Activated CD4-positive, alpha-beta T cell treated with anti-CD3 and anti-CD28 coated beads for 4 hours (primary cell): ENCODE measurements around the gene DIAPH3.

Experiments used
- DNase-seq, 2 donors: peaks; one replicate each; pipeline ENCODE4 v3.0.0-alpha.2; 2020

The DIAPH3 gene

GRCh38 chr13:59702269-59702668 is 461.5 kb downstream of the DIAPH3 start:
- no peak for DNase-seq

GRCh38 chr13:59701261-59701660 is 462.5 kb downstream of the DIAPH3 start:
- DNase-seq: no peak

GRCh38 chr13:59700281-59700680 is 463.4 kb downstream of the DIAPH3 start:
- no peak for DNase-seq

DNA sequence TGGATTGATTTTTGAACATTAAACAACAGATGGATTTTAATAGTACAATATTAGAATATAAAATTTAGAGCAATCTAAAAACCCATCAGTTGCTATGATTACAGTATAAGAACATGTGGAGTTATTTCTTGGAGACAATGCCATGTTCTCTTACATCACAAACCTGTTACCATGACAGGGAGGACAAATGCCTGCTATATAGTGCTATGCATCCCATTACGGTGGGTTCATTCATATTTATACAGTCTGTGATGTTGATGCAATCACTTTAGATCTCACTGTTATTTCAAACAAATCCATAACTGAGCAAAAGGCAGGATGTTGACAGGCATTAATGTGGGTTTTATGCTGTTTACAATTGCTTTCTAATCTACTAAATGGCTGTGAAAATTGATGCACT is 467.5 kb downstream of the DIAPH3 start:
- DNase-seq: no peak

- no peak for DNase-seq
These were observed 472.1 kb downstream of the DIAPH3 start for GRCh38 chr13:59691501-59692066.

- no peak for DNase-seq
These were observed 472.7 kb downstream of the DIAPH3 start for GRCh38 chr13:59690857-59691500.

DNA sequence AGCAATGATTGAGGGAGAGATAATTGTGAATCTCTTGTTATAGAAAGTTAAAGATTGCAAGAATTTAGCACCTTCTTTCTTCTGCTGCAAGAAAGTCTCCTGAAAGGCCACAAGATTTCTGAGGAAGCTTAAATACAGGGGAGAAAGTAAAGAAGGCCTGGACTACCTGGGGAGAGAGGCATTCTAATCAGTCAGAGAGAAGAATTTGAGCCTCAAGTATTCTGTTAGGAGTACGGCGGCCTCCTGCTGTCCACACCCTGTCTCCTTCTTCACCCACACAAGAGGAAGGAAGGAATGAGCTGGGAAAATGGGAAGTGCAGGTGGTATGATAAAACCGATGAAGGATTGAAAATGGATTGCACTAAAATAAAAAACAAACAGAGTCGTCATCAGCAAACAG is 474.7 kb downstream of the DIAPH3 start:
- DNase-seq: no peak

DNA sequence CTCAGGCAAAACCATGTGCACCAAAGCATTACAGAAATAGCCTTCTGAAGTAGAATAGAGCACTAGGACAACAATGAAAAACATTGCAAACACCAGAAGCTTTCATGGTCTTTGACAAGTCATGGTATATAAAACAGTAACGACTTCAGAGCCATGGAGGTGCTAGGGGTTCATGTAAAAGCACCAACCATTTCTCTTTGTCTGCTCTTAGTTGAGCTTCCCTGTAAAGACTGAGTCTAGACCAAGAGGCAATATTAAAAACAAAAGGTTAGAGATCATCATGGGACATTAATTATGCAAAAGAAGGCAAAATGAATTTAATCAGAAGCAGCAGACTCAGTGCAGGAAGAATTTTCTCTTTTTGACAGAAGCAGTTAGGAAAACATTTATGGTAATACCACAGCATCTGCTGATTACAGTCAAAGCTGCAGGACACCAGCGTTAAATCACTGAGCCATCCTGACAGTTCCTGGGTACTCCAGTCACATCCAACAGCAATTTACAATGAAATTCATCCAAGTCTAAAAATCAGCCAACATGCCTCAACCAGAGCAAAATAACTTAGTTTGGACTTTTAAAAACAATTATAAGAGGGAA is 476.8 kb downstream of the DIAPH3 start:
- no peak for DNase-seq

DNA sequence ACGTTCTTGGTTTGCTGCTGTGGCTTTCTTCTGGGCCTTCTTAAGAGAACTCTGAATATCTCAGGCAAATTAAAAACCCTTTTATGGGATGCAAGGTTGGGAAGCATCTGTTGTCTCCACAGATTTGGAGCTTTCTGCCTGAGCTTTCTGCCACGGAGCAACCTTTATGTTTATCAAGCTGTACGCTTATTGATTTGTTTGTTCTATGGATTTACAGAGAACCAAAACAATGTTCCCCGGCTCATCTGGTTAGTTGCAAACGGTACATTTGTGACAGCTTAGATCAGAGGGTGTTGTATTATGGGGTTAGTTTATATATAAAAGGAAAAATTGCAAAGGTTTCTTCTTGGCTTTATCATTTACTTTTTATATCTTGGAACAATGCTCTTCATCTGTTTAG is 479.6 kb downstream of the DIAPH3 start:
- DNase-seq: no peak

DNA sequence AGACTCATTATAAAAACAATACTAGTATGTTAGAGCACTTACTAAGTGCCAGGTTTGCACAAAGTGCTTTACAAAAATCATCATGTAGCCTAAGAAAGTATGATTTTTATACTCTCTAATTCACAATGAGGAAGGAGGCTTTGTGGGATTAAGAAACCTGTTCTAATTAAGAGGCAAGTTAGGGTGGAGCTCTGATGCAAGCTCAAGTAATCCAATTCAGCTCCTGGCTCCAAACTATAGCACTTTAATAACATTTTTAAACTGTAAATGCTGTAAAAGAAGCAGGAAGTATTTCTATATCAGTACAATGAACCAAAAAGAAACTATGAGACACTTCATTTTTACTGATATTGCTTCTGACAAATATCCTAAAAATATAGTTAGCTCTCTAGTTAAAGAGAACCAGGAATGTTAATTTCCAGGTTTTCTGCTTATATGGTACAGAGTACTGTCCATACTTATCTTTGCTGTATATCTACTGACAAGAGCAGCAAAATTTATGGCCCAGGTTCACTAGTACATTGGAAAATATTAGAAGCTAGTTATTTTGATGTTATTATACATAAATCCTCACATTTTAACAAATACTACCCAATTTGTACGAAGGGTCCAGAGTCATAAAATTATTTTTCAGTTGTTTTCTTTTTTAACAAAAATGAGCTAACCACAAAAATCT is 482.0 kb downstream of the DIAPH3 start:
- DNase-seq: no peak

GRCh38 chr13:59680429-59681024 is 483.2 kb downstream of the DIAPH3 start:
- no peak for DNase-seq

GRCh38 chr13:59679254-59679653 is 484.5 kb downstream of the DIAPH3 start:
- DNase-seq: no peak

- peak in 1 of 2 donors; percentile 1 for DNase-seq
These were observed 485.5 kb downstream of the DIAPH3 start for GRCh38 chr13:59677966-59678814.

- DNase-seq: no peak
These were observed 486.3 kb downstream of the DIAPH3 start for GRCh38 chr13:59677430-59677829.

- DNase-seq: no peak
These were observed 489.1 kb downstream of the DIAPH3 start for GRCh38 chr13:59674616-59675015.

DNA sequence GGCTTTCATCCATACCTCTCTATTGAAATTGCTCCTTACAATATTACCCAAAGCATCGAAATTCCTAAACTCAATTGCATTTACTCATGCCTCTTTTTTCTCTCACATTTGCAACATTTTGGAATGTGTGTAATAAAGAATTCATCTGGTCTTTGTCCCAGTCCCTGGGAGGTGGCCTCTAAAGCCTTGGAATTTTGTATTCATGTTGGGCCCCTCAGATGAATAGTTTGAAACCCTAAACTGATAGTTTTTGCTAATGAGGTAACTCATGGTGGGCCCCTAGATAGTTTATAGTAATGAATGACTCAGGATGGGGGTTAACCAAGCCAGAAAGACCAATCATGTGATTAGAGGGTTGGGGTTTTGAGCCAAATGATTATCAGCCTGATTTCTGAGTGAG is 490.4 kb downstream of the DIAPH3 start:
- DNase-seq: no peak

GRCh38 chr13:59672445-59672844 is 491.3 kb downstream of the DIAPH3 start:
- no peak for DNase-seq

DNA sequence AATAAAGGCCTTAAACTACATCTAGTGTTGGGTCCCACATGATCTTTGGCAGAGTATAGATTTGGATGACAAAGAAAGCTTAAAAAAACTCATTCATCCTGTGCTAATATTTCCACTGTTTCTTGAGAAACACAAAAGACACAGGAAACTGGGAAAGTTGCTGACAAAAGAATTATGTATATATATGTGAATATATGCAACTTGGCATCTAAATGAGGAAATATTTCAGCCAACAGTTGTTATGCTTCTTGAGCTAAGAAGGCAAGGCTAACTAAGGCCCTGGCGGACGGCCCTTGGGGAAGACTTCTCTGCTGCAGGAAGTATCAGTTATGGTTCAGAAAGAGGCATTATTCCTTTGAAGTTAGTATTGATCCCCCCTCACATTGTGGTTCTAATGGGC is 491.8 kb downstream of the DIAPH3 start:
- DNase-seq: no peak

- DNase-seq: no peak
These were observed 497.2 kb downstream of the DIAPH3 start for GRCh38 chr13:59666504-59666903.

- no peak for DNase-seq
These were observed 498.0 kb downstream of the DIAPH3 start for GRCh38 chr13:59665732-59666131.

DNA sequence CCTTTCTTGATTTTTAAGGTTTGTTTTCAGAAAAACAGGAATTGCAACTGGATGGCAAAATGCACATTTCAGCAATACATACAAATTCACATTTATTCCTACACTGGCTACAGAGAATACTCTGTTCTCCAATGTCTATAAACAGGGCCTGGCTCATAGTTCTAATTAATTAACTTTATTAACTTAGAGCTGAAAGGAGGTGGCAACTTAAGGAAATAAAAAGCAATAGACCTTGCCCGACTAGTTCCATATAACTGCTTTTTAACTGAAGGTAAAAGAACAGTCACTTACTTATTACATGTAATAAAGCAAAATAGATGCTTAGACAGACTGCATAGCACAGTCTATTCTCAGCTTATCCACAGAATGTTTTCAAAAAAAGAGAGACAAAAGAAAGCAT is 498.5 kb downstream of the DIAPH3 start:
- DNase-seq: no peak

DNA sequence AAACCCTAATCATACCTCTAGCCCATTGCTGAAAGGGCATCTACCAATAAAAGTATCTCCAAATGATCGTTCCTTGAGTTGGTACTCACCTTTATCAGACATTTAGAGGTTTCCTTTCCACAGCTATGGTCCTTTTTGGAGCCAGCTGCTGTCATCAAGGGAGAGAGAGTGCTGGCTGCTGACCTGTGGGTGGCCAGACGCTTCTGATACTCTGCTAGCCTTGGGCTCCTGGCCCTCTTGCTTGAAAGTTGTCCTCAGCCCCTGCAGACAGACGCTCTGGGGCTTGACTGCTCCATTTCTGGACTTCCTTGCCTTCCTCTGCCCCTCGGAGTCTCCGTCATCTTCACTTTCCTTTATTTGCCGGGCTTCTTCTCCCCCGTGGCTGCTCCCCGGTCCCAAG is 499.1 kb downstream of the DIAPH3 start:
- no peak for DNase-seq

GRCh38 chr13:59663707-59664106 is 500.0 kb downstream of the DIAPH3 start:
- no peak for DNase-seq
